Measurements from ENCODE around the gene LPCAT4.
"Not testable (repeated sequence)": the region's sequence is repeated elsewhere in the genome, so short reads cannot be mapped to it uniquely, and the experiment has no call there.

Gene LPCAT4
- 28.0 reads per million, percentile 54 among the genes with 10 or more reads in this experiment for total RNA-seq

GRCh38 chr15:34367101-34368081, at the start of gene LPCAT4:
Gene LPCAT4 (minus strand): TSS chr15:34367196. CDS start chr15:34367100, 96 bp downstream.
- peak; percentile 86 for DNase-seq

- DNase-seq, result not testable (repeated sequence)
These were observed 42.5 kb upstream of the LPCAT4 start for GRCh38 chr15:34409511-34409910.

- not testable (repeated sequence) for DNase-seq
These were observed 42.0 kb upstream of the LPCAT4 start for GRCh38 chr15:34408973-34409372.

GRCh38 chr15:34403899-34404298, 36.9 kb upstream of the LPCAT4 start:
- DNase-seq, result not testable (repeated sequence)

- DNase-seq, result not testable (repeated sequence)
These were observed 36.2 kb upstream of the LPCAT4 start for GRCh38 chr15:34403160-34403598.

GRCh38 chr15:34397637-34398259, 30.8 kb upstream of the LPCAT4 start:
- not testable (repeated sequence) for DNase-seq

GRCh38 chr15:34392981-34393380, 26.0 kb upstream of the LPCAT4 start:
- DNase-seq, result not testable (repeated sequence)

DNA sequence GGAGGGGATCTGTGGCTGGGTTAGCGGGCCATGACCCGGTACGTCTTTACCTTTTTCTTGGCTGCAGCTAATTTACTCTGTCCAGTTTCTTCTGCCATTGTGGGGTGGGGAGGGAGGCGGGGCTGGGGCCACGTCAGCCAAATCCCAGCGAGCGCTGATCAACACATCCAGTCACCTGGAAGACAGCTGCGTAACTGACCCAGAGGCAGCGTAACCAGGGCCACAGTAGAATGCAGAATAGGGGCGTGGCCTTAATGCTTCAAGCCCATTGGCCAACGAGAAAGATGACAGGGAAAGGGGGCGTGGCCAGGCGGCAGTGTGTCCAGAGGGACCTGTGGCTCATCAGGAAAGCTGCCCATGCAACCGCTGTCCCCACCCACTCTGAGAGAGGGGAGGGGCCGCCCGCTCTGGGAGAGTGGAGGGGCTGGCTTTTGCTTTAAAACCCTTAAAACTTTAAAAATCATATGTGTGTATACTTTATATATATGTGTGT, 22.6 kb upstream of the LPCAT4 start:
- not testable (repeated sequence) for DNase-seq

DNA sequence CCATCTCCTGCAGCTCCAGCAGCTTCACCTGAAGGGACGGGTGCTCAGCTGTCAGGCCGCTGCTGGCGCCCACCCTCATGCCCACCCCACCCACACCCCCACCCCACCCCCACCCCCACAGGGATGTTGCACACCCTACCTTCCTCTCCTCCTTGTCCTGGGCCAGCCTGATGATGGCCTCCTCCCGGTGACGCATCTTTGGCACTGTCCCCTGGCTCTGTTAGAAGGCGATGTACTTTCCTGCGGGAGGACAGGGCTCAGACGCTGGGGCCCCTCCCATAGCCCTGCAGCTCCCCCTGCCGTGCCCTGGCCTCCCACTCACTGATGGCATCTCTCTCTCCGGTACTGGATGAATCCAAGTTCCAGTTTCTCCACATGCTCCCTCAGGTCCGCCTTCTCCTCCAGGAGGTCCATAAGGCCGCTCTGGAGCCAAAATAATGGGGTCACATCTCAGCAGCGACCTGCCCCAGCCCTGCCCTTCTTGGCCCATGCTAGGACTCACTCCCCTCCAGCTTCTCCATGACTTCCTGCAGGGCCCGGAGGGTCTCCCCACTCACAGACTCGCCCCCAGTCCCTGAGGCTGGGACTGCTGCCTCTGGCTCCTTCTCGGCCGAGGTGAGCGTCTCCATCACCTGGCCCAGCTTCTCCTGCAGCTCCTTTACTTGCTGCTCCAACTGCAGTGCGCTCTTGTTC, 15.0 kb upstream of the LPCAT4 start:
- DNase-seq, result not testable (repeated sequence)

DNA sequence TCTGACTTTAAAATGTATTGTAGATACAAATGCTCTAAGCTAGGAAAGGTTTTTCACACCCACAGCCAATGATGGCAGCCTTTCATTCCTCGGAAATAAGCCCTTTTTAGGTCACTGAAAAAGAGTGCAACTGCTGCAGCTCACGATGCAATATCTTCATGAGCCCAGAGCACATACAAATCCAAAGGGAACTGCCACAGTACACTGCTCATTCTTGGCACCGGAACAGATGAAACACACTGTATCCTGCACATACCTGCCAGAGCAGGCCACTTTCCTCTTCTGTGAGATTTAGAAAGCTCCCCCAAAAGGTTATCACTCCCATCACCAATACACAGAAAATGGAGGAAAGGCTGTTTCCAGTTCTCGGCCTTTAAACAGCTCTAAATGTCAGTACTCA, 13.5 kb upstream of the LPCAT4 start:
- DNase-seq, result not testable (repeated sequence)

DNA sequence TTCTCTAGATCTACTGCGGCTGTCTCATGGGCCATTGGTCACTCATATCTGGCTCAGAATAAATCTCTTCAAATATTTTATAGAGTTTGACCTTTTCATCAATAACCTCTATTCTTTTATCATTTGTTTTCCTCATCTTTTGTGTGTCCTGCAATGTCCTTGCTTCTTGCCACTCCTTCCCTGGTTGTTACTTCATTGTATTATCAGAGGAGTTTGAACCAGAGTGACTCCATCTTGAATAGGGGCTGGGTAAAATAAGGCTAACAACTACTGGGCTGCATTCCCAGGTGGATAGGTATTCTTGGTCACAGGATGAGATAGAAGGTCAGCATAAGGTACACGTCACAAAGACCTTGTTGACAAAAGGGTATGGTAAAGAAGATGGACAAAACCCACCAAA, 9.9 kb upstream of the LPCAT4 start:
- DNase-seq, result no peak

GRCh38 chr15:34375541-34375940, 8.5 kb upstream of the LPCAT4 start:
- DNase-seq, result not testable (repeated sequence)

- no peak for DNase-seq
These were observed 7.8 kb upstream of the LPCAT4 start for GRCh38 chr15:34374816-34375215.

DNA sequence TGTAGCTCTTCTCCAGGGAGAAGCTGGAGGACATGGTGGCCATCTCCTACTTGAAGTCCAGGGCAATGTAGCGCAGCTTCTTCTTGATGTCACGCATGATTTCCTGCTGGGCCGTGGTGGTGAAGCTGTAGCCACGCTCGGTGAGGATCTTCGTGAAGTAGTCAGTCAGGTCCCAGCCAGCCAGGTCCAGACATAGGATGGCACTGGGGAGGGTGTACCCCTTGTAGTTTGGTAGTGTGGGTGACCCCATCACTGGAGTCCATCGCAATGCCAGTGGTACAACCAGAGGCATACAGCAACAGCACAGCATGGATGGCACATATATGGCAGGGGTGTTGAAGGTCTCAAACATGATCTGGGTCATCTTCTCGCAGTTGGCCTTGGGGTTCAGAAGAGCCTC, 7.0 kb upstream of the LPCAT4 start:
- DNase-seq, result no peak

- no peak for DNase-seq
These were observed 3.6 kb upstream of the LPCAT4 start for GRCh38 chr15:34370643-34371042.

- no peak for DNase-seq
These were observed 3.1 kb upstream of the LPCAT4 start for GRCh38 chr15:34370129-34370528.

GRCh38 chr15:34366271-34367065, 528 bp downstream of the LPCAT4 start:
- peak; percentile 36 for DNase-seq

DNA sequence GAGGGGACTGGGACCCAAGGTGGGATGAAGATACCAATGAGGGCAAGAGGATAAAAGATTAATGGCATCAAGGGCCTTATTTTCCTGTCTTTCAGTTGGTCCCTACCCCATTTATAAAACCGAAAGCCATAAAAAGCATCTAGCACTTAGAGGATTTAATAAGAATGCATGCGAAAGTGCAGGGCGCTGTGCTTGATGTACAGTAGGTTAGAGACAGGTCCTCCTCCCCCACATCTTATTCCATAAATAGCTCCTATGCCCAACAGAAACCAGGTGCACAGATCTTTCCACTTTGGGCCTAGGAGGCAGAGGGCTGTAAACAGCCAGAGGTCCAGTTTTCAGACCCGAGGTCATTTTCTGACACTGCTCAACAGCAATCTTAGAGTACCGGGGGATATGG, 1.2 kb downstream of the LPCAT4 start:
- no peak for DNase-seq

GRCh38 chr15:34365091-34365825, 1.7 kb downstream of the LPCAT4 start:
- no peak for DNase-seq

GRCh38 chr15:34364041-34364440, 3.0 kb downstream of the LPCAT4 start:
- no peak for DNase-seq
